HepG2 (cell line): Measurements from ENCODE around the gene PSIP1. TPM values are rescaled to one million over a fixed set of nuclear protein-coding genes. Genes with fewer than 3 reads are reported as not detected.

ENCODE experiments used
- AGO2 ChIP-seq: fragments of 200-400 bp; formaldehyde crosslinking; optimal IDR thresholded peaks from 2 replicates; pipeline ENCODE3; 2017; ENCODE audit warnings: mild to moderate bottlenecking, low read depth, low read length, moderate library complexity
- CCDC6 ChIP-seq: sonication (generic); formaldehyde crosslinking; IDR thresholded peaks from 2 replicates; pipeline ENCODE4 v1.8.1; 2022; ENCODE audit warnings: mild to moderate bottlenecking, missing genetic modification reagents, moderate library complexity
- FOXA3 ChIP-seq: IDR thresholded peaks from 2 replicates; pipeline ENCODE4 v1.6.1; 2016; ENCODE audit warnings: missing genetic modification reagents, missing compliant biosample characterization
- FOXK1 ChIP-seq: sonication (generic); formaldehyde crosslinking; IDR thresholded peaks from 2 replicates; pipeline ENCODE4 v1.4.0; 2020; ENCODE audit warnings: low read depth, missing genetic modification reagents, borderline replicate concordance
- HHEX ChIP-seq: IDR thresholded peaks from 2 replicates; pipeline ENCODE4 v1.6.1; 2016; ENCODE audit warnings: control low read depth
- IKZF4 ChIP-seq: sonication (generic); formaldehyde crosslinking; IDR thresholded peaks from 2 replicates; pipeline ENCODE4 v1.5.1; 2020; ENCODE audit warnings: borderline replicate concordance, mild to moderate bottlenecking, low read depth, missing genetic modification reagents; ENCODE audit errors: not compliant biosample characterization
- JDP2 ChIP-seq: sonication (generic); formaldehyde crosslinking; IDR thresholded peaks from 2 replicates; pipeline ENCODE4 v1.8.1; 2022; ENCODE audit warnings: missing genetic modification reagents, borderline replicate concordance
- KLF16 ChIP-seq, 2 experiments: sonication (generic) in 1 of 2; formaldehyde crosslinking in 1 of 2; IDR thresholded peaks; 2 replicates each; pipeline versions ENCODE4 v1.6.1 to v1.8.0; 2016 to 2023; ENCODE audit warnings: missing genetic modification reagents in 2 of 2, missing compliant biosample characterization in 1 of 2
- MAF1 ChIP-seq: sonication (generic); formaldehyde crosslinking; IDR thresholded peaks from 2 replicates; pipeline ENCODE4 v1.5.0; 2020; ENCODE audit warnings: missing genetic modification reagents, borderline replicate concordance
- MTF2 ChIP-seq: sonication (generic); formaldehyde crosslinking; IDR thresholded peaks from 2 replicates; pipeline ENCODE4 v1.5.0; 2020; ENCODE audit warnings: missing genetic modification reagents, borderline replicate concordance
- NCOA2 ChIP-seq: sonication (generic); formaldehyde crosslinking; IDR thresholded peaks from 2 replicates; pipeline ENCODE4 v1.8.0; 2022; ENCODE audit warnings: inconsistent platforms
- NR0B2 ChIP-seq: sonication (generic); formaldehyde crosslinking; IDR thresholded peaks from 2 replicates; pipeline ENCODE4 v1.4.0; 2020; ENCODE audit warnings: mild to moderate bottlenecking, missing genetic modification reagents
- PRDM4 ChIP-seq: sonication (generic); formaldehyde crosslinking; IDR thresholded peaks from 2 replicates; pipeline ENCODE4 v1.9.0; 2021; ENCODE audit warnings: missing genetic modification reagents, borderline replicate concordance
- RORA ChIP-seq: sonication (generic); formaldehyde crosslinking; IDR thresholded peaks from 2 replicates; pipeline ENCODE4 v1.5.0; 2020; ENCODE audit warnings: mild to moderate bottlenecking, missing genetic modification reagents, moderate library complexity
- YEATS4 ChIP-seq: sonication (generic); formaldehyde crosslinking; IDR thresholded peaks from 2 replicates; pipeline ENCODE4 v1.4.0; 2020; ENCODE audit warnings: missing genetic modification reagents, borderline replicate concordance
- ZNF275 ChIP-seq: sonication (generic); formaldehyde crosslinking; IDR thresholded peaks from 2 replicates; pipeline ENCODE4 v1.8.0; 2022; ENCODE audit warnings: missing genetic modification reagents, mild to moderate bottlenecking, inconsistent platforms, borderline replicate concordance
- ZNF446 ChIP-seq: sonication (generic); formaldehyde crosslinking; IDR thresholded peaks from 2 replicates; pipeline ENCODE4 v1.5.0; 2020; ENCODE audit warnings: mild to moderate bottlenecking, missing genetic modification reagents
- ZNF547 ChIP-seq: sonication (generic); formaldehyde crosslinking; IDR thresholded peaks from 2 replicates; pipeline ENCODE4 v1.5.1; 2020; ENCODE audit warnings: mild to moderate bottlenecking, missing genetic modification reagents
- ZNF549 ChIP-seq: sonication (generic); formaldehyde crosslinking; IDR thresholded peaks from 2 replicates; pipeline ENCODE4 v1.5.0; 2020; ENCODE audit warnings: missing genetic modification reagents
- ZNF580 ChIP-seq: IDR thresholded peaks from 2 replicates; pipeline ENCODE4 v1.6.1; 2016; ENCODE audit warnings: low read depth, borderline replicate concordance
- ZNF75D ChIP-seq: sonication (generic); formaldehyde crosslinking; IDR thresholded peaks from 2 replicates; pipeline ENCODE4 v1.8.1; 2023; ENCODE audit warnings: missing genetic modification reagents, mild to moderate bottlenecking, borderline replicate concordance
- ZNF776 ChIP-seq: sonication (generic); formaldehyde crosslinking; IDR thresholded peaks from 2 replicates; pipeline ENCODE4 v1.4.0; 2020; ENCODE audit warnings: mild to moderate bottlenecking, missing genetic modification reagents
- ZNF883 ChIP-seq: sonication (generic); formaldehyde crosslinking; IDR thresholded peaks from 2 replicates; pipeline ENCODE4 v1.5.1; 2020; ENCODE audit warnings: mild to moderate bottlenecking, missing genetic modification reagents; ENCODE audit errors: not compliant biosample characterization
- polyA plus RNA-seq, 8 experiments: library from polyadenylated mRNA; depleted of rRNA in 3 of 8; stranded (reverse) in 7 of 8; unstranded in 1 of 8; fragments of >200 nt; fragmentation: Illumina TruSeq in 4 of 8; extraction: Trizol in 4 of 8; gene quantifications; 2 replicates each; pipeline versions ENCODE4 v1.2.1 to v1.2.3, GENCODE V29; 2011 to 2016; ENCODE audit warnings: low read depth in 4 of 8, missing spikeins in 1 of 8, mixed read lengths in 1 of 8; ENCODE audit not compliant: insufficient read depth in 1 of 8
- total RNA-seq, 5 experiments: library from RNA; depleted of rRNA; stranded (reverse); fragments of >200 nt; fragmentation: Illumina TruSeq; extraction: Trizol; gene quantifications; 2 replicates each; pipeline ENCODE4 v1.2.3, GENCODE V29; 2016; ENCODE audit warnings: low read depth in 1 of 5

The PSIP1 gene
- total and polyA plus RNA-seq, 2 of the 13 experiments (the other 11 are each of a cell fraction or from before 2014, with no cell fraction given): 12.6 to 46.4 TPM

- no peak; a peak in 1 of 4 replicates for TF ChIP-seq KLF16 (CRISPR knock-in tag; IDR thresholded peaks at IDR 0.05)
- peak; percentile 75; the same call in 1 of the 2 replicates for TF ChIP-seq ZNF580 (CRISPR knock-in tag)
- peak; percentile 71 for TF ChIP-seq NR0B2 (CRISPR knock-in tag)
- peak; percentile 78; the same call in 1 of the 2 replicates for TF ChIP-seq ZNF275
- TF ChIP-seq FOXA3 (CRISPR knock-in tag): 0 out of 2 replicates have a peak, but pooled peaks have one; percentile 17
- TF ChIP-seq ZNF776: peak; percentile 75; the same call in 1 of the 2 replicates
- TF ChIP-seq ZNF75D: no peak
- no peak for TF ChIP-seq PRDM4
- TF ChIP-seq ZNF549 (CRISPR knock-in tag): no peak
- TF ChIP-seq JDP2: no peak
- peak; percentile 45 for TF ChIP-seq IKZF4 (CRISPR knock-in tag)
- TF ChIP-seq AGO2: peak; percentile 23
- TF ChIP-seq ZNF883 (CRISPR knock-in tag): peak; percentile 60
- TF ChIP-seq HHEX (CRISPR knock-in tag): no peak
- TF ChIP-seq CCDC6 (CRISPR knock-in tag): peak; percentile 95
- peak; percentile 74; the same call in 1 of the 2 replicates for TF ChIP-seq ZNF446 (CRISPR knock-in tag)
- TF ChIP-seq YEATS4: peak; percentile 5
- no peak; the same call in 1 of the 2 replicates for TF ChIP-seq MTF2 (CRISPR knock-in tag)
- peak; percentile 30; the same call in 1 of the 2 replicates for TF ChIP-seq NCOA2 (CRISPR knock-in tag)
- TF ChIP-seq FOXK1 (CRISPR knock-in tag): no peak; the same call in 1 of the 2 replicates
- TF ChIP-seq RORA (CRISPR knock-in tag): no peak
- TF ChIP-seq MAF1 (CRISPR knock-in tag): no peak
- TF ChIP-seq ZNF547 (CRISPR knock-in tag): peak; percentile 59; the same call in 1 of the 2 replicates
Observed at GRCh38 chr9:15552636-15553527, 42.1 kb upstream of the PSIP1 start, which contains the start of gene CCDC171 (continued).
